Body of pancreas (tissue), 4 donors: ENCODE data around the gene HOXC5.

Experiments used
- POLR2A ChIP-seq, 3 donors: fragments of 450-650 bp; IDR thresholded peaks; one replicate each; pipeline ENCODE4 v1.6.1; 2016; ENCODE audit warnings: antibody characterized with exemption in 3 of 3, mild to moderate bottlenecking in 2 of 3
- TF ChIP-seq, protein P1 (sequence below), 7 experiments: fragments of 450-650 bp in 4 of 7; fragments of 200-600 bp in 3 of 7; sonication (generic) in 3 of 7; IDR thresholded peaks; one replicate each; pipeline ENCODE4 v1.5.1; 2016 to 2019; ENCODE audit warnings: antibody characterized with exemption in 7 of 7

DNA sequence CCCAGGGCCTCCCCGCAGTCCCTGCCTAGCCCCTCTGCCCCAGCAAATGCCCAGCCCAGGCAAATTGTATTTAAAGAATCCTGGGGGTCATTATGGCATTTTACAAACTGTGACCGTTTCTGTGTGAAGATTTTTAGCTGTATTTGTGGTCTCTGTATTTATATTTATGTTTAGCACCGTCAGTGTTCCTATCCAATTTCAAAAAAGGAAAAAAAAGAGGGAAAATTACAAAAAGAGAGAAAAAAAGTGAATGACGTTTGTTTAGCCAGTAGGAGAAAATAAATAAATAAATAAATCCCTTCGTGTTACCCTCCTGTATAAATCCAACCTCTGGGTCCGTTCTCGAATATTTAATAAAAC is 2.4 kb upstream of the HOXC5 start:
- TF ChIP-seq, protein P1, sequence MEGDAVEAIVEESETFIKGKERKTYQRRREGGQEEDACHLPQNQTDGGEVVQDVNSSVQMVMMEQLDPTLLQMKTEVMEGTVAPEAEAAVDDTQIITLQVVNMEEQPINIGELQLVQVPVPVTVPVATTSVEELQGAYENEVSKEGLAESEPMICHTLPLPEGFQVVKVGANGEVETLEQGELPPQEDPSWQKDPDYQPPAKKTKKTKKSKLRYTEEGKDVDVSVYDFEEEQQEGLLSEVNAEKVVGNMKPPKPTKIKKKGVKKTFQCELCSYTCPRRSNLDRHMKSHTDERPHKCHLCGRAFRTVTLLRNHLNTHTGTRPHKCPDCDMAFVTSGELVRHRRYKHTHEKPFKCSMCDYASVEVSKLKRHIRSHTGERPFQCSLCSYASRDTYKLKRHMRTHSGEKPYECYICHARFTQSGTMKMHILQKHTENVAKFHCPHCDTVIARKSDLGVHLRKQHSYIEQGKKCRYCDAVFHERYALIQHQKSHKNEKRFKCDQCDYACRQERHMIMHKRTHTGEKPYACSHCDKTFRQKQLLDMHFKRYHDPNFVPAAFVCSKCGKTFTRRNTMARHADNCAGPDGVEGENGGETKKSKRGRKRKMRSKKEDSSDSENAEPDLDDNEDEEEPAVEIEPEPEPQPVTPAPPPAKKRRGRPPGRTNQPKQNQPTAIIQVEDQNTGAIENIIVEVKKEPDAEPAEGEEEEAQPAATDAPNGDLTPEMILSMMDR (IDR thresholded peaks at IDR 0.05), result no peak
- TF ChIP-seq POLR2A (IDR thresholded peaks at IDR 0.05), result no peak
